Occipital lobe (tissue), 2 donors: ENCODE data around the gene ASB1. TPM values are rescaled to one million over a fixed set of nuclear protein-coding genes. Genes with fewer than 3 reads are reported as not detected.
"Not testable (repeated sequence)": the region's sequence is repeated elsewhere in the genome, so short reads cannot be mapped to it uniquely, and the experiment has no call there.

Experiments
- DNase-seq: peaks from one replicate; lab custom pipeline; 2025; lab: John Stamatoyannopoulos, UW
- total RNA-seq: library from RNA; depleted of rRNA; stranded (reverse); fragments of >200 nt; gene quantifications from one replicate; pipeline ENCODE4 v1.2.3, GENCODE V29; 2014

The ASB1 gene
- total RNA-seq, 1 donor from 2014 or later = 17.8 TPM

- DNase-seq = not testable (repeated sequence)
Observed at GRCh38 chr2:238442257-238442656, 15.5 kb downstream of the ASB1 start.

GRCh38 chr2:238444242-238444641 lies 17.5 kb downstream of the ASB1 start:
- no peak for DNase-seq

- no peak for DNase-seq
Observed at GRCh38 chr2:238445409-238446190, 18.9 kb downstream of the ASB1 start.

GRCh38 chr2:238446371-238446770 lies 19.6 kb downstream of the ASB1 start:
- DNase-seq = no peak

- no peak for DNase-seq
Observed at GRCh38 chr2:238448031-238448955, 21.6 kb downstream of the ASB1 start.

- no peak for DNase-seq
Observed at GRCh38 chr2:238449241-238449640, 22.5 kb downstream of the ASB1 start.

GRCh38 chr2:238449909-238450417 lies 23.2 kb downstream of the ASB1 start:
- DNase-seq = no peak

- no peak for DNase-seq
Observed at GRCh38 chr2:238450440-238450861, 23.7 kb downstream of the ASB1 start.

GRCh38 chr2:238453842-238454241 lies 27.1 kb downstream of the ASB1 start:
- no peak for DNase-seq

- DNase-seq = no peak
Observed at GRCh38 chr2:238456449-238456848, 29.7 kb downstream of the ASB1 start.

- no peak for DNase-seq
Observed at GRCh38 chr2:238456970-238457926, 30.5 kb downstream of the ASB1 start.

- no peak for DNase-seq
Observed at GRCh38 chr2:238457927-238458324, 31.2 kb downstream of the ASB1 start.

GRCh38 chr2:238458651-238459050 lies 31.9 kb downstream of the ASB1 start:
- DNase-seq = no peak

- DNase-seq = no peak
Observed at GRCh38 chr2:238459081-238459629, 32.4 kb downstream of the ASB1 start.

- no peak for DNase-seq
Observed at GRCh38 chr2:238461051-238461450, 34.3 kb downstream of the ASB1 start.

- DNase-seq = no peak
Observed at GRCh38 chr2:238461491-238461890, 34.8 kb downstream of the ASB1 start.

- no peak for DNase-seq
Observed at GRCh38 chr2:238461916-238462315, 35.2 kb downstream of the ASB1 start.

GRCh38 chr2:238462782-238463396 lies 36.2 kb downstream of the ASB1 start:
- no peak for DNase-seq

- DNase-seq = no peak
Observed at GRCh38 chr2:238464389-238464788, 37.7 kb downstream of the ASB1 start.
